ENCODE data around the gene ENPP6. TPM values are rescaled to one million over a fixed set of nuclear protein-coding genes. Genes with fewer than 3 reads are reported as not detected.

The ENPP6 gene
- total RNA-seq, 2 experiments from 2014 or later: not detected

DNA sequence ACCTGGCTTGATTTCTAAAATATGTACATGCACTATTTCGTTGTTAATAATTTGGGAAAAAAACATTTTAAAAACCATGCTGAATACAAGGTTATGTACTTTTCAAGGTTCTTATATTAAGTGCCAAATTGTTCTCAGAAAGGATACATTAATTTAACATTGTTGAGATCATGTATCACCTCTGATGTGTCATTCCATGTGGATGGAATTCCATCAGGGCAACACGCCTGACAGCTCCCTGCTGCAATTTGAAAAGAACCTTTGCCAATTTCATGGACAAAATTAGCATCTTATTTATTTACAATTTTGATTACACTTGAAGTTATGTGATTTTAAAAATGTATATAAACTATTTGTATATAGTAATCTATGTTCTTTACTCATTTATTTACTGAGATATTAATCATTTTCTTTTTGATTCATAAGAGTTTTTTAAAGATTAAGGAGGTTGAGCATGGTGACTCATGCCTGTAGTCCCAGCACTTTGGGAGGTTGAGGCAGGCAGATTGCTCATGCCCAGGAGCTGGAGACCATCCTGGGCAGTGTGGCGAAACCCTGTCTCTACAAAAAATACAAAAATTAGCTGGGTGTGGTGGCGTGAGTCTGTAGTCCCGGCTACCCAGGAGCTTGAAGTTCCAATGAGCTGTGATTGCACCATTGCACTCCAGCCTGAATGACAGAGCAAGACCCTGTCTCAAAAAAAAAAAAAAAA, 142.8 kb downstream of the ENPP6 start:
- DNase-seq (ENCODE audit: low spot score): no peak
- no peak for TF ChIP-seq EZH2phosphoT487 (IDR thresholded peaks at IDR 0.05; ENCODE audit: borderline replicate concordance, low read depth, low read length)
- TF ChIP-seq, protein P1, sequence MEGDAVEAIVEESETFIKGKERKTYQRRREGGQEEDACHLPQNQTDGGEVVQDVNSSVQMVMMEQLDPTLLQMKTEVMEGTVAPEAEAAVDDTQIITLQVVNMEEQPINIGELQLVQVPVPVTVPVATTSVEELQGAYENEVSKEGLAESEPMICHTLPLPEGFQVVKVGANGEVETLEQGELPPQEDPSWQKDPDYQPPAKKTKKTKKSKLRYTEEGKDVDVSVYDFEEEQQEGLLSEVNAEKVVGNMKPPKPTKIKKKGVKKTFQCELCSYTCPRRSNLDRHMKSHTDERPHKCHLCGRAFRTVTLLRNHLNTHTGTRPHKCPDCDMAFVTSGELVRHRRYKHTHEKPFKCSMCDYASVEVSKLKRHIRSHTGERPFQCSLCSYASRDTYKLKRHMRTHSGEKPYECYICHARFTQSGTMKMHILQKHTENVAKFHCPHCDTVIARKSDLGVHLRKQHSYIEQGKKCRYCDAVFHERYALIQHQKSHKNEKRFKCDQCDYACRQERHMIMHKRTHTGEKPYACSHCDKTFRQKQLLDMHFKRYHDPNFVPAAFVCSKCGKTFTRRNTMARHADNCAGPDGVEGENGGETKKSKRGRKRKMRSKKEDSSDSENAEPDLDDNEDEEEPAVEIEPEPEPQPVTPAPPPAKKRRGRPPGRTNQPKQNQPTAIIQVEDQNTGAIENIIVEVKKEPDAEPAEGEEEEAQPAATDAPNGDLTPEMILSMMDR (conservative IDR thresholded peaks at IDR 0.05; ENCODE audit: low read length): no peak
- no peak overlapping the region for H3K4me2 ChIP-seq (ENCODE audit: low read length)
- H3K27ac ChIP-seq (ENCODE audit: low read depth, low read length, poor library complexity, severe bottlenecking): no peak overlapping the region
- no peak overlapping the region for H3K4me3 ChIP-seq (ENCODE audit: low read depth, low read length, poor library complexity, severe bottlenecking)
- ChIA-PET POLR2A (interaction anchor here (0.8 kb wide), 1 partner anchor 244 kb away, joined by 5 read pairs; no protein-coding TSS in a partner anchor), CTCF (ENCODE audit: unreplicated experiment) (no interaction called here)
- no peak overlapping the region for H2AFZ ChIP-seq (ENCODE audit: low read length)
- no peaks in the 10 kb centered on the region for H3K36me3 ChIP-seq (ENCODE audit: insufficient read depth, low read length)
- no TSS peak for BruUV-seq (replicated peaks)
- H4K20me1 ChIP-seq (ENCODE audit: insufficient read depth, low read length): no peaks in the 10 kb centered on the region
- no peaks in the 10 kb centered on the region for H3K9me2 ChIP-seq (ENCODE audit: insufficient read depth, low read length)
- H3K4me1 ChIP-seq (ENCODE audit: insufficient read depth, low read length, poor library complexity, severe bottlenecking): no peaks in the 10 kb centered on the region
- H3K9me3 ChIP-seq (ENCODE audit: low read length): no peaks in the 10 kb centered on the region
- intact Hi-C loops (cut with micrococcal nuclease; ENCODE audit: unreplicated experiment): no loop called here
- no peaks in the 10 kb centered on the region for H3K79me2 ChIP-seq (ENCODE audit: insufficient read depth, low read depth, low read length)

- intact Hi-C loops (cut with micrococcal nuclease; ENCODE audit: unreplicated experiment): no loop called here
- H3K4me1 ChIP-seq (ENCODE audit: insufficient read depth, low read length, poor library complexity, severe bottlenecking): no peaks in the 10 kb centered on the region
- no peaks in the 10 kb centered on the region for H3K9me2 ChIP-seq (ENCODE audit: insufficient read depth, low read length)
- no peak for TF ChIP-seq EZH2phosphoT487 (IDR thresholded peaks at IDR 0.05; ENCODE audit: borderline replicate concordance, low read depth, low read length)
- TF ChIP-seq, protein P1 (conservative IDR thresholded peaks at IDR 0.05; ENCODE audit: low read length): no peak
- H2AFZ ChIP-seq (ENCODE audit: low read length): no peak overlapping the region
- ChIA-PET POLR2A (interaction anchor here (0.6 kb wide), 1 partner anchor 12 kb away, joined by 3 read pairs; no protein-coding TSS in a partner anchor), CTCF (ENCODE audit: unreplicated experiment) (no interaction called here)
- BruUV-seq (replicated peaks): no TSS peak
- no peak for DNase-seq (ENCODE audit: low spot score)
- H3K4me3 ChIP-seq (ENCODE audit: low read depth, low read length, poor library complexity, severe bottlenecking): no peak overlapping the region
- H3K79me2 ChIP-seq (ENCODE audit: insufficient read depth, low read depth, low read length): no peaks in the 10 kb centered on the region
- H3K27ac ChIP-seq (ENCODE audit: low read depth, low read length, poor library complexity, severe bottlenecking): no peak overlapping the region
- H3K9me3 ChIP-seq (ENCODE audit: low read length): no peaks in the 10 kb centered on the region
- no peak overlapping the region for H3K4me2 ChIP-seq (ENCODE audit: low read length)
- H4K20me1 ChIP-seq (ENCODE audit: insufficient read depth, low read length): no peaks in the 10 kb centered on the region
- H3K36me3 ChIP-seq (ENCODE audit: insufficient read depth, low read length): no peaks in the 10 kb centered on the region
Observed at GRCh38 chr4:184067931-184068554, 149.6 kb downstream of the ENPP6 start.

Measured in OCI-LY7 (cell line).